ENCODE measurements around the gene ATR. TPM values are rescaled to one million over a fixed set of nuclear protein-coding genes. Genes with fewer than 3 reads are reported as not detected.
"Not testable (repeated sequence)": the region's sequence is repeated elsewhere in the genome, so short reads cannot be mapped to it uniquely, and the experiment has no call there.

The ATR gene
- total and polyA plus RNA-seq, 2 of the 4 experiments (the other 2 are of a cell fraction) = 9.5 to 28.0 TPM

DNA sequence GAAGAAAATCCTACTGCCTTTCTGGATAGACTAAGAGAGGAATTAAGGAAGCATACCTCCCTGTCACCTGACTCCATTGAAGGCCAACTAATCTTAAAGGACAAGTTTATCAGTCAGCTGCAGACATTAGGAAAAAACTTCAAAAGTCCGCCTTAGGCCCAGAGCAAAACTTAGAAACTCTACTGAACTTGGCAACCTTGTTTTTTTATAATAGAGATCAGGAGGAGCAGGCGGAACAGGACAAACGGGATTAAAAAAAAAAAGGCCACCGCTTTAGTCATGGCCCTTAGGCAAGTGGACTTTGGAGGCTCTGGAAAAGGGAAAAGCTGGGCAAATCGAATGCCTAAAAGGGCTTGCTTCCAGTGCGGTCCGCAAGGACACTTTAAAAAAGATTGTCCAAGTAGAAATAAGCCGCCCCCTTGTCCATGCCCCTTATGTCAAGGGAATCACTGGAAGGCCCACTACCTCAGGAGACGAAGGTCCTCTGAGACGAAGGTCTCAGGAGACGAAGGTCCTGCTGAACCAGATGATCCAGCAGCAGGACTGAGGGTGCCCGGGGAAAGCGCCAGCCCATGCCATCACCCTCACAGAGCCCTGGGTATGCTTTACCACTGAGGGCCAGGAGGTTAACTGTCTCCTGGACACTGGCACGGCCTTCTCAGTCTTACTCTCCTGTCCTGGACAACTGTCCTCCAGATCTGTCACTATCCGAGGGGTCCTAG, 138.9 kb downstream of the ATR start:
- peaks cover 18% of the 10 kb centered on the region for H4K20me1 ChIP-seq (ENCODE audit: insufficient read depth, low read length)
- WGBS, 2 experiments (ENCODE audit: extremely low coverage in 2 of 2, insufficient read length in 1 of 2) = 100% methylated on average over 4 of the region's 15 CpGs; no CpG with 5 or more reads in 1 of the 2 experiments
- H3K27ac ChIP-seq (ENCODE audit: insufficient read depth, low read length); H3K36me3 ChIP-seq (ENCODE audit: control insufficient read depth, insufficient read depth, low read length); H3K4me1 ChIP-seq (ENCODE audit: control insufficient read depth, insufficient read depth, low read length); H2AFZ ChIP-seq (replicated peaks; ENCODE audit: low read length, poor library complexity); H2BK15ac ChIP-seq (ENCODE audit: low read depth, low read length); DNase-seq; H3K9ac ChIP-seq (ENCODE audit: low read depth, low read length); H2AK9ac ChIP-seq (replicated peaks; ENCODE audit: low read depth, low read length, poor library complexity); H3K9me3 ChIP-seq (ENCODE audit: control insufficient read depth, insufficient read depth, low read length); H2BK5ac ChIP-seq (ENCODE audit: low read depth, low read length, poor library complexity, severe bottlenecking); POLR2A ChIA-PET (ENCODE audit: unreplicated experiment); H3K56ac ChIP-seq (ENCODE audit: extremely low read depth, insufficient read depth, low read length); H3K14ac ChIP-seq (replicated peaks; ENCODE audit: low read depth, low read length); H3K4me3 ChIP-seq (ENCODE audit: insufficient read depth, low read depth, low read length); CTCF ChIA-PET; H3K23ac ChIP-seq (ENCODE audit: low read depth, low read length); in situ Hi-C loops (cut with MboI; ENCODE audit: low sequenced_read_pairs); H4K5ac ChIP-seq (ENCODE audit: low read depth, low read length); H4K8ac ChIP-seq (ENCODE audit: low read depth in 2 of 2, low read length in 2 of 2); H3K4me2 ChIP-seq (ENCODE audit: low read depth, low read length); H4K91ac ChIP-seq (ENCODE audit: insufficient read depth, low read depth, low read length); BruUV-seq (replicated peaks); H3K9me1 ChIP-seq (ENCODE audit: insufficient read depth, low read length); H2AK5ac ChIP-seq (ENCODE audit: low read depth, low read length); H2BK120ac ChIP-seq (ENCODE audit: low read depth, low read length); H3K18ac ChIP-seq (ENCODE audit: low read depth, low read length); H3K4ac ChIP-seq (ENCODE audit: low read depth, low read length); ATAC-seq (ENCODE audit: low read depth); intact Hi-C loops (cut with micrococcal nuclease); H2BK20ac ChIP-seq (ENCODE audit: low read depth, low read length); dilution Hi-C loops (cut with HindIII; ENCODE audit: low sequenced_read_pairs, unreplicated experiment); H3K27me3 ChIP-seq (ENCODE audit: control insufficient read depth, insufficient read depth, low read length): not testable (repeated sequence)
- peaks cover 9 to 33% of the 10 kb centered on the region in 2 experiments; a peak in 3 of 4 replicates for H3K79me1 ChIP-seq (ENCODE audit: low read depth in 1 of 2, low read length in 2 of 2)

DNA sequence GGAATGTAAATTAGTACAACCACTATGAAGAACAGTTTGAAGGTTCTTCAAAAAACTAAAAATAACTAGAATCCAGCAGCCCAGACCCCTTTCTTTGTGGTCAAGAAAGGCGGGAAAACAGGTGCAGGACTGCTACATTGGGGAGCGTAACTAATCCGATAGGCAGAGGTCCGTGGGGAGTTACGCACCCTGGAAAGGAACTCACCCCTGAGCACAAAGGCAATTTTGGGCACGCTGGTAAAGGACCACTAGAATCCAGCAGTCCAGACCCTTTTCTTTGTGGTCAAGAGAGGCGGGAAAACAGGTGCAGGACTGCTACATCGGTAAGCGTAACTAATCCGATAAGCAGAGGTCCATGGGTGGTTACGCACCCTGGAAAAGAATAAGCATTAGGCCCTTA, 140.4 kb downstream of the ATR start:
- BruUV-seq (replicated peaks); H3K36me3 ChIP-seq (ENCODE audit: control insufficient read depth, insufficient read depth, low read length); intact Hi-C loops (cut with micrococcal nuclease); H3K14ac ChIP-seq (replicated peaks; ENCODE audit: low read depth, low read length); H2BK120ac ChIP-seq (ENCODE audit: low read depth, low read length); dilution Hi-C loops (cut with HindIII; ENCODE audit: low sequenced_read_pairs, unreplicated experiment); H3K4me1 ChIP-seq (ENCODE audit: control insufficient read depth, insufficient read depth, low read length); DNase-seq; H3K27ac ChIP-seq (ENCODE audit: insufficient read depth, low read length); H3K9me3 ChIP-seq (ENCODE audit: control insufficient read depth, insufficient read depth, low read length); H4K91ac ChIP-seq (ENCODE audit: insufficient read depth, low read depth, low read length); H2AK9ac ChIP-seq (replicated peaks; ENCODE audit: low read depth, low read length, poor library complexity); H2BK15ac ChIP-seq (ENCODE audit: low read depth, low read length); in situ Hi-C loops (cut with MboI; ENCODE audit: low sequenced_read_pairs); H2AK5ac ChIP-seq (ENCODE audit: low read depth, low read length); ATAC-seq (ENCODE audit: low read depth); H3K9me1 ChIP-seq (ENCODE audit: insufficient read depth, low read length); POLR2A ChIA-PET (ENCODE audit: unreplicated experiment); H3K23ac ChIP-seq (ENCODE audit: low read depth, low read length); H2BK5ac ChIP-seq (ENCODE audit: low read depth, low read length, poor library complexity, severe bottlenecking); H3K18ac ChIP-seq (ENCODE audit: low read depth, low read length); H3K4ac ChIP-seq (ENCODE audit: low read depth, low read length); H3K9ac ChIP-seq (ENCODE audit: low read depth, low read length); CTCF ChIA-PET; H3K4me3 ChIP-seq (ENCODE audit: insufficient read depth, low read depth, low read length); H4K5ac ChIP-seq (ENCODE audit: low read depth, low read length); H3K4me2 ChIP-seq (ENCODE audit: low read depth, low read length); H2AFZ ChIP-seq (replicated peaks; ENCODE audit: low read length, poor library complexity); H4K8ac ChIP-seq (ENCODE audit: low read depth in 2 of 2, low read length in 2 of 2); H2BK20ac ChIP-seq (ENCODE audit: low read depth, low read length); H3K27me3 ChIP-seq (ENCODE audit: control insufficient read depth, insufficient read depth, low read length); H3K56ac ChIP-seq (ENCODE audit: extremely low read depth, insufficient read depth, low read length): not testable (repeated sequence)
- peaks cover 18% of the 10 kb centered on the region; the same call in 1 of the 2 replicates for H4K20me1 ChIP-seq (ENCODE audit: insufficient read depth, low read length)
- 97% methylated on average over 6 of the region's 11 CpGs; no CpG with 5 or more reads in 1 of the 2 experiments for WGBS, 2 experiments (ENCODE audit: extremely low coverage in 2 of 2, insufficient read length in 1 of 2)
- H3K79me1 ChIP-seq (ENCODE audit: low read depth in 1 of 2, low read length in 2 of 2) = peaks cover 10 to 27% of the 10 kb centered on the region in 2 experiments; a peak in 2 of 4 replicates
